H1 (cell line): ENCODE measurements around the gene DNAH8. TPM values are rescaled to one million over a fixed set of nuclear protein-coding genes. Genes with fewer than 3 reads are reported as not detected.

Experiments
- CHD7 ChIP-seq: fragments of 300-600 bp; sonication (generic); IDR thresholded peaks from 2 replicates; pipeline ENCODE4 v1.7.1; 2012; ENCODE audit warnings: low read length, moderate library complexity, mild to moderate bottlenecking, inconsistent platforms; ENCODE audit not compliant: insufficient replicate concordance
- polyA plus RNA-seq, 7 experiments: library from polyadenylated mRNA; depleted of rRNA in 3 of 7; stranded (reverse) in 5 of 7; unstranded in 2 of 7; fragments of >200 nt in 5 of 7; fragments of 200-250 nt in 2 of 7; gene quantifications; 1 replicate in 5 of 7; 2 replicates in 1 of 7; 4 replicates in 1 of 7; pipeline versions ENCODE4 v1.2.1 to v1.2.3, GENCODE V29; 2011 to 2013; ENCODE audit warnings: missing spikeins in 2 of 7, mixed read lengths in 2 of 7
- total RNA-seq: library from RNA; stranded (reverse); fragmentation: NEBNext Ultra II Directional; extraction: Animal tissue kit (Norgen Biotek cat#: 25700); gene quantifications from 2 replicates; pipeline ENCODE4 v1.2.1, GENCODE V29; 2021

DNAH8 gene
- total and polyA plus RNA-seq, 2 of the 8 experiments (the other 6 are each of a cell fraction or from before 2014, with no cell fraction given) = under 0.01 TPM; not detected in 1

- no peak for TF ChIP-seq CHD7
- TF ChIP-seq, all 59 proteins: peak for 0
Observed at GRCh38 chr6:38806833-38807232, 91.7 kb downstream of the DNAH8 start (continued).
